Mesendoderm (in vitro differentiated cells): Measurements from ENCODE around the gene ZFPM1.

ENCODE experiments used
- DNase-seq: peaks from one replicate; pipeline ENCODE4 v3.0.0; 2013
- H2AK5ac ChIP-seq: 2 replicates; pipeline ENCODE4 v1.6.1; 2013; ENCODE audit warnings: low read length, inconsistent platforms
- H2BK120ac ChIP-seq: 2 replicates; pipeline ENCODE4 v1.6.1; 2013; ENCODE audit warnings: low read depth, mild to moderate bottlenecking, low read length, moderate library complexity, mixed read lengths
- H2BK15ac ChIP-seq: replicated peaks from 2 replicates; pipeline ENCODE4 v1.6.1; 2013; ENCODE audit warnings: low read depth, mild to moderate bottlenecking, moderate library complexity
- H2BK5ac ChIP-seq: 2 replicates; pipeline ENCODE4 v1.6.1; 2013; ENCODE audit warnings: low read length, inconsistent platforms
- H3K18ac ChIP-seq: 2 replicates; pipeline ENCODE4 v1.6.1; 2013; ENCODE audit warnings: mild to moderate bottlenecking, low read length, mixed read lengths
- H3K23ac ChIP-seq: one replicate; pipeline ENCODE4 v1.6.1; 2013; ENCODE audit warnings: low read length
- H3K27ac ChIP-seq: 2 replicates; pipeline ENCODE4 v1.5.1; 2013; ENCODE audit warnings: low read depth, mild to moderate bottlenecking, inconsistent platforms, low read length, moderate library complexity
- H3K27me3 ChIP-seq: 2 replicates; pipeline ENCODE4 v1.6.1; 2013; ENCODE audit warnings: low read length, control low read depth, mild to moderate bottlenecking, inconsistent platforms; ENCODE audit not compliant: insufficient read depth, poor library complexity
- H3K36me3 ChIP-seq: 2 replicates; pipeline ENCODE4 v1.6.1; 2013; ENCODE audit warnings: low read length, inconsistent platforms; ENCODE audit not compliant: control insufficient read depth, insufficient read depth
- H3K4ac ChIP-seq: one replicate; pipeline ENCODE4 v1.6.1; 2013; ENCODE audit warnings: low read depth, mild to moderate bottlenecking, low read length, moderate library complexity
- H3K4me1 ChIP-seq: 2 replicates; pipeline ENCODE4 v1.6.1; 2013; ENCODE audit warnings: low read depth, low read length, inconsistent platforms; ENCODE audit not compliant: control insufficient read depth
- H3K4me2 ChIP-seq: 2 replicates; pipeline ENCODE4 v1.6.1; 2013; ENCODE audit warnings: low read length
- H3K4me3 ChIP-seq: 2 replicates; pipeline ENCODE4 v1.5.1; 2013; ENCODE audit warnings: mild to moderate bottlenecking, low read length
- H3K56ac ChIP-seq: one replicate; pipeline ENCODE4 v1.6.1; 2013; ENCODE audit warnings: low read length
- H3K79me1 ChIP-seq: 2 replicates; pipeline ENCODE4 v1.6.1; 2013; ENCODE audit warnings: low read length, inconsistent platforms
- H3K79me2 ChIP-seq: 2 replicates; pipeline ENCODE4 v1.6.1; 2013; ENCODE audit warnings: mild to moderate bottlenecking, low read length; ENCODE audit not compliant: control insufficient read depth, insufficient read depth
- H3K9ac ChIP-seq: 2 replicates; pipeline ENCODE4 v1.6.1; 2013; ENCODE audit warnings: low read length, inconsistent platforms
- H4K5ac ChIP-seq: one replicate; pipeline ENCODE4 v1.6.1; 2013; ENCODE audit warnings: low read length
- H4K8ac ChIP-seq: one replicate; pipeline ENCODE4 v1.6.1; 2013; ENCODE audit warnings: low read depth, mild to moderate bottlenecking, control low read depth, low read length, moderate library complexity
- WGBS: extraction: QIAGEN DNeasy Blood & Tissue Kit; methylation state at CpG from one replicate; pipeline ENCODE4 v1.1.7; 2013; ENCODE audit warnings: low lambda C conversion rate, missing lambda C conversion rate; ENCODE audit not compliant: insufficient coverage; ENCODE audit errors: extremely low coverage; 5-methylcytosine and 5-hydroxymethylcytosine counted together

Gene ZFPM1

DNA sequence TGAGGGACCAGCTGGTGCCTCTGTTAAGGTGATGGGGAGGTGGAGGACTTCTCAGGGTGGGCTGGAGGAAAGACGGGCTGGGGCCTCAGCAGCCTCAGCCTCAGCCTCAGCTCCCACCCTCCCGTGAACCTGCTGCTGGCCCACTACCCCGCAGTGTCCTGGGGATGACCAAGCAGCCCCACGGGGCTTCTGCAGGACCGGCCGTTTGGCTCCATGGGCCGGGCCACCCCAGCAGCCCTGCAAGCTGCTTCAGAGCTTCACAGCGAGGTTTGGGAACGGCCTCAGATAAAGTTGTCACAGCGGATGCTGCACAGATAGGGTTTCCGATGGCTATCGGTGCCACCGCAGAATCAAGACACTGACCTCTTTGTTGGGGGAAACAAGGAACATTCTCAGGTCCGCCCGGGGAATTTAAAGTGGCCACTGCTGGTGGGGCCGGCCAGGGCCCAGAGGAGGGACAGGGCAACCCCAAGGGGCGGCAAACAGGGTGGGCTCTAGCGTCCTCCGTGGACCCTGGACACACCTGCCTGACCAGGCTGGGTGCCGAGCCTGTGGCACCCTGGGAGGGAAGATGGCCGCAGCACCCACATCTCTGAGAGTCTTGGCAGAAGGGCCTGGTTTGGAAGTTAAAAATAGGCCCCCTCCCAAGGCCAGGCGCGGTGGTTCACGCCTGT is 69.3 kb downstream of the ZFPM1 start:
- H3K79me2 ChIP-seq = no peaks in the 10 kb centered on the region
- H3K18ac ChIP-seq = no peak overlapping the region
- no peaks in the 10 kb centered on the region for H3K4me1 ChIP-seq
- no peak overlapping the region for H4K8ac ChIP-seq
- H3K23ac ChIP-seq = no peak overlapping the region
- no peaks in the 10 kb centered on the region for H3K36me3 ChIP-seq
- no peak overlapping the region for H3K4ac ChIP-seq
- WGBS = no CpG with 5 or more reads among the region's 24 CpGs
- H3K4me3 ChIP-seq = no peak overlapping the region
- no peak overlapping the region for H4K5ac ChIP-seq
- no peak for DNase-seq
- H3K4me2 ChIP-seq = no peak overlapping the region
- no peak overlapping the region for H3K56ac ChIP-seq
- H3K27me3 ChIP-seq = no peaks in the 10 kb centered on the region
- H3K79me1 ChIP-seq = no peaks in the 10 kb centered on the region
- no peak overlapping the region for H2BK5ac ChIP-seq
- H2BK120ac ChIP-seq = no peak overlapping the region
- H3K27ac ChIP-seq = no peak overlapping the region
- no peak overlapping the region for H2AK5ac ChIP-seq
- no peak overlapping the region for H3K9ac ChIP-seq
- no peak overlapping the region for H2BK15ac ChIP-seq

DNA sequence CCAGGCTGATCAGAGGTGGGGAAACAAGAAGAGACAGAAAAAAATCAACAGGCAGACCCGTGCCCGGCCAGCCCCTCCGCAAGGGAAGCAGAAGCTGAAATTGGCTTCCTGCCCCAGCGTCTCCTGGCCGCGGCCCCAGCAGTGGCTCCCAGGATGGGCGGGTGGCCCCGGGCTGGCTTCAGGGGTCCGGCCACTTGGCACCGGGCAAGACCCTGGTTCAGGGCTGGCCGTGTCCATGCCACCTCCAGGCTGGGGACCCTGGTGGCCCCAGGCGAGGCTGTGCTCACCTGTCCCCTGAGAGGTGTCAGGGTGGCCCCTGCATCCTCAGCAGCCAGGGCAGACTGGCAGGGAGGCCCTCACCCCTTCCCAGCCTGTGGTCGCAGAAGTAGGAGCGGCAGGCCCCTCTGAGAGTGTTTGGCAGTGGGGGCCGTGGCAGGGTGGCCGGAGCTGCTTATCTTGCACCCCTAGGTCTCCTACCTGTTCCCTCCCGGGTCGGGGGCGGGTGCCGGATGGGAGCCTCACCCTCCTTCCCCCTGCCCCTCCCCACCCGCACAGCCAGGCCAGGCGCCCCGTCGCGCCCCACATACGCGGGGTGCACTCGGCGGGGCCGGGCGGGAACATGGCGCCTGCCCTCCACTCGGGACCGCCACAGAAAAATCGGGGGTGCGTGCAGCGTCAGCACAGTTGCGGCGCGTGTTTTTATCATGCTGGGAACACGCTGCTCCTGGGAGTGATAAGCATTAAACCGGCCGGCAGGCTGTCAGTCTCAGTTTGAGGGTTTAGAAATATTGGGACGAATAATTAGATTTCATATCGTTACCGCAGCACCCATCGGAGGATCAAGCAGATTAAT is 70.5 kb downstream of the ZFPM1 start:
- Histone ChIP-seq H2BK120ac (no peak overlapping the region), H4K8ac (no peak overlapping the region), H2BK15ac (no peak overlapping the region), H4K5ac (no peak overlapping the region), H2AK5ac (no peak overlapping the region), H3K9ac (no peak overlapping the region), H3K79me1 (no peaks in the 10 kb centered on the region), H3K36me3 (no peaks in the 10 kb centered on the region), H3K4me3 (no peak overlapping the region), H3K23ac (no peak overlapping the region), H3K56ac (no peak overlapping the region), H3K4me2 (no peak overlapping the region), H3K79me2 (no peaks in the 10 kb centered on the region), H3K27ac (no peak overlapping the region), H3K18ac (no peak overlapping the region), H3K27me3 (no peaks in the 10 kb centered on the region), H3K4me1 (no peaks in the 10 kb centered on the region), H2BK5ac (no peak overlapping the region), H3K4ac (no peak overlapping the region)
- no peak for DNase-seq
- no CpG with 5 or more reads among the region's 47 CpGs for WGBS

DNA sequence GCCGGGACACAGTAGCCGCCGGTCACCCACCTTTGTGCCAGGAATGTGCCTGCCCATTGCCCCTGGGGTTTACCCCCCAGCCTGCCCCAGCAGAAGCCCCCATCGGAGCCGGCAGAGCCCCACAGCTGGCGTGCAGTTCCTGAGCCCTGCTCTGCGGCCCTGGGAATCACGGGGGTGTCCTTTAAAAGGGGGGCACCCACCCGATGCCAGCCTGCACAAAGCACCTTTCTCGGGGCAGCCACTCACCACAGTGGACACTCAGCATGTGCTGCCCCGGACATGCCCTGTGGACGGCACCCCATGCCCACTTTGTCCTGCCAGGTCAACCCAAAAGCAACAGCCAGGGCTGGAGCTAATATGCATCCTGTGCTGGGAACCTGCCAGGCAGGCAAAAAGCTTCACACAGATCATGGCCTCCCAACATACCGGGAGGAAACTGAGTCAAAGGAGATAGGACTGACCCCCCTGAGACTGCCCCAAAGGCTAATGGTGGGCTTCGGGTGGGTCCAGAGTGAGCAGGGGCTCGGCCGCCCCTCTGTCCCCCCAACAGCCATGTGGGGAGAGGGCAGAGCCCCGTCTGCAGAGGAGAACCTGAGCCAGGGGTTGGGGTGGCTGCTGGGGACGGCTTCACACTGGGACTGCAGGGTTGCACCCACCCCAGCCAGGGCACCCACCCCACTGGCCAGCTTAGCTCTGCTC is 71.3 kb downstream of the ZFPM1 start:
- Histone ChIP-seq H3K4me1 (no peaks in the 10 kb centered on the region), H3K23ac (no peak overlapping the region), H2BK120ac (no peak overlapping the region), H3K27ac (no peak overlapping the region), H2BK5ac (no peak overlapping the region), H3K79me1 (no peaks in the 10 kb centered on the region), H4K5ac (no peak overlapping the region), H3K4me3 (no peak overlapping the region), H3K18ac (no peak overlapping the region), H2BK15ac (no peak overlapping the region), H2AK5ac (no peak overlapping the region), H3K36me3 (no peaks in the 10 kb centered on the region), H3K4ac (no peak overlapping the region), H3K4me2 (no peak overlapping the region), H3K9ac (no peak overlapping the region), H3K79me2 (no peaks in the 10 kb centered on the region), H4K8ac (no peak overlapping the region), H3K27me3 (no peaks in the 10 kb centered on the region), H3K56ac (no peak overlapping the region)
- no peak for DNase-seq
- no CpG with 5 or more reads among the region's 18 CpGs for whole genome bisulfite sequencing

DNA sequence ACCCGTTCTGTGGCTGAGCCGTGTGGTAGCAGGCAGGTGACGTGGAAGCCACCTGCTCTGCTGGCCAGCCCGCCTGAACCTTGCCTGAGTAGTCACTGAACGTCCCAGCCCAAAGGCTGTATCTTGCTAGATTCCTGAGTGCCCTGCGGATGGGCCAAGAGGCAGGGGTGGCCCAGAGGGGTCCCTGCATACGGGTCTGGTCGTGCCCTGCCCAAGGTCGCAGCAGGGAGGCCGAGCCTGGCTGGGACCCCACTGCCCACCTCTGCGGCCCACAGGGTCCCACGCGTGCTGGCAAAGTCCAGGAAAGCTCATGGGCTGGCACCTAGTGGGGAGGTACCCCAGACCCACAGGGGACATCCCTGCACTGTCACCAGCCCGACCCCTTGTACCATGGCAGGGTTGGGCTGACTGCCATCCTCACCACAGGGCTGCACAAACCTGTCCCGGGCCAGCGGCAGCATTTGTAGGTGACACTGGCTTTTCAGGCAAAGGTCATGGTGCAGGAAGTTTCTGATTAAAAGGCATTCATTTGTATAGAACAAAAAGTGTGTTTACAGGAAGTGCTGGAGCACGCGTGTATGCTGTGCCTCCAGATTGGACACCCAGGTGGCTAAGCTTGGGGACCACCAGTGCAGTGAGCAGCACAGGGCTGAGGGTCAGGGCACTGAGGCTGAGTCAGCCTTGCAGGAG is 72.0 kb downstream of the ZFPM1 start:
- H3K56ac ChIP-seq = no peak overlapping the region
- H3K4me2 ChIP-seq = no peak overlapping the region
- H3K27me3 ChIP-seq = no peaks in the 10 kb centered on the region
- no peak overlapping the region for H2BK5ac ChIP-seq
- no peak overlapping the region for H2AK5ac ChIP-seq
- no peak overlapping the region for H3K4me3 ChIP-seq
- H3K79me1 ChIP-seq = no peaks in the 10 kb centered on the region
- H4K5ac ChIP-seq = no peak overlapping the region
- no peaks in the 10 kb centered on the region for H3K36me3 ChIP-seq
- no peak overlapping the region for H3K9ac ChIP-seq
- DNase-seq = no peak
- H3K4me1 ChIP-seq = no peaks in the 10 kb centered on the region
- no peak overlapping the region for H2BK120ac ChIP-seq
- H4K8ac ChIP-seq = no peak overlapping the region
- H3K23ac ChIP-seq = no peak overlapping the region
- H3K18ac ChIP-seq = no peak overlapping the region
- no peak overlapping the region for H2BK15ac ChIP-seq
- WGBS = no CpG with 5 or more reads among the region's 18 CpGs
- no peaks in the 10 kb centered on the region for H3K79me2 ChIP-seq
- no peak overlapping the region for H3K27ac ChIP-seq
- no peak overlapping the region for H3K4ac ChIP-seq

DNA sequence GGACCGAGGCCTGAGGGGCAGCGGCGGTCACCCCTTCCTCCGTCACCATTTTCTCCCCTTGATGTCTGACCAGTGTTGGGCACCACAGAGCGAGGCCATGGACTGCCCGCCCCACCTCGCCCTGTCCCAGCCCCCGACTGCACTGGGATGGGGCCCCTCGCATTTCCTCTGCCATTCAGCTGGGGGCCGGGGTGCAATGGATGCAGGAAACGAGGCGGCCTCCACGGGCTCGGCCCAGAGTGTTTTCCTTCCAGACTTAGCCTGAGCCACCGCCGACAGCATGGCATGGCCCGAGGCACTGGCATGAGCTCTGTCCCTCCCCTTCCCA is 72.5 kb downstream of the ZFPM1 start:
- no peak overlapping the region for H3K9ac ChIP-seq
- no peak overlapping the region for H3K27ac ChIP-seq
- no CpG with 5 or more reads among the region's 17 CpGs for WGBS
- H2BK15ac ChIP-seq = no peak overlapping the region
- H3K79me2 ChIP-seq = no peaks in the 10 kb centered on the region
- H3K4me1 ChIP-seq = no peaks in the 10 kb centered on the region
- no peak overlapping the region for H2BK120ac ChIP-seq
- no peak overlapping the region for H3K4ac ChIP-seq
- H3K36me3 ChIP-seq = no peaks in the 10 kb centered on the region
- DNase-seq = no peak
- no peak overlapping the region for H3K4me3 ChIP-seq
- H2BK5ac ChIP-seq = no peak overlapping the region
- H3K56ac ChIP-seq = no peak overlapping the region
- no peak overlapping the region for H2AK5ac ChIP-seq
- no peak overlapping the region for H4K5ac ChIP-seq
- no peak overlapping the region for H4K8ac ChIP-seq
- no peaks in the 10 kb centered on the region for H3K79me1 ChIP-seq
- no peak overlapping the region for H3K18ac ChIP-seq
- no peak overlapping the region for H3K23ac ChIP-seq
- H3K4me2 ChIP-seq = no peak overlapping the region
- no peaks in the 10 kb centered on the region for H3K27me3 ChIP-seq
